AG04450 (cell line): Measurements from ENCODE around the gene ANO4. TPM values are rescaled to one million over a fixed set of nuclear protein-coding genes. Genes with fewer than 3 reads are reported as not detected.
"Not testable (repeated sequence)": the region's sequence is repeated elsewhere in the genome, so short reads cannot be mapped to it uniquely, and the experiment has no call there.

Experiments used
- CTCF ChIA-PET: fragments of 300-600, 350-600 bp; formaldehyde crosslinking; extraction: SDS; loops from one replicate; lab custom pipeline; 2022; ENCODE audit warnings: antibody characterized with exemption, inconsistent platforms; lab: Charles Lee
- POLR2A ChIA-PET: fragments of 350-600 bp; formaldehyde crosslinking; extraction: SDS; loops from one replicate; lab custom pipeline; 2021; ENCODE audit warnings: antibody characterized with exemption, inconsistent platforms; lab: Yijun Ruan, JAX
- DNase-seq: peaks from one replicate; pipeline ENCODE4 v3.0.0-alpha.2; 2011; ENCODE audit warnings: low read depth, low spot score
- H3K27ac ChIP-seq: one replicate; pipeline ENCODE4 v1.5.1; 2012; ENCODE audit warnings: low read depth, low read length, control low read depth
- H3K27me3 ChIP-seq: one replicate; pipeline ENCODE4 v1.6.0; 2012; ENCODE audit warnings: low read length; ENCODE audit not compliant: control insufficient read depth, insufficient read depth
- H3K4me3 ChIP-seq: 2 replicates; pipeline ENCODE4 v1.5.1; 2011; ENCODE audit warnings: mild to moderate bottlenecking, low read depth, low read length, control low read depth
- H3K9me3 ChIP-seq: 2 replicates; pipeline ENCODE4 v1.5.1; 2012; ENCODE audit warnings: low read length; ENCODE audit not compliant: control insufficient read depth, insufficient read depth
- CTCF ChIP-seq: IDR thresholded peaks from 2 replicates; pipeline ENCODE4 v1.5.1; 2011; ENCODE audit warnings: low read depth, low read length, control low read depth, inconsistent platforms
- polyA plus RNA-seq: library from polyadenylated mRNA; depleted of rRNA; stranded (reverse); fragments of >200 nt; gene quantifications from 2 replicates; pipeline ENCODE4 v1.2.3, GENCODE V29; 2011

ANO4 gene
- polyA plus RNA-seq, 1 experiment: 7.5 TPM

DNA sequence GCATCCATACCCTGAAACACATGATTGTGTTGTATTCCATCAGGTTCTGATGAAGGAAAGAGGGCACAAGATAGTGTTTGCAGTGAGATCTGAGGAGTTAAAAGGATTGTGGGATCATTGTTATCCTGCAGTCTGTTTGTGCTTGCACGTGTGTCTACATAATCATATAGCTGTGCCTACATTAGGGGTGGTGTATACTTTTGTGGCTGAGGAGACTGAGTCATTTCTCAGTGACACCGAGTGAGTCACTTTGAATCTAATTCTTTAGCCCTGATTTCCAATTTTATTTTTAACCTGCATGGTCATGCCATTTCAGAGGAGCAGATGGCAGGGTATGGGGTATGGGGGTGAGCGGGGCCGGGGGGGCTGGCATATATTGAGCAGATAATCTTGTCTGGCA is 133.2 kb downstream of the ANO4 start:
- H3K27me3 ChIP-seq: no peaks in the 10 kb centered on the region
- ChIA-PET CTCF (no interaction called here), POLR2A (no interaction called here)
- H3K4me3 ChIP-seq: no peak overlapping the region
- H3K9me3 ChIP-seq: no peaks in the 10 kb centered on the region
- DNase-seq: peak; percentile 47
- no peak for TF ChIP-seq CTCF
- H3K27ac ChIP-seq: no peak overlapping the region

DNA sequence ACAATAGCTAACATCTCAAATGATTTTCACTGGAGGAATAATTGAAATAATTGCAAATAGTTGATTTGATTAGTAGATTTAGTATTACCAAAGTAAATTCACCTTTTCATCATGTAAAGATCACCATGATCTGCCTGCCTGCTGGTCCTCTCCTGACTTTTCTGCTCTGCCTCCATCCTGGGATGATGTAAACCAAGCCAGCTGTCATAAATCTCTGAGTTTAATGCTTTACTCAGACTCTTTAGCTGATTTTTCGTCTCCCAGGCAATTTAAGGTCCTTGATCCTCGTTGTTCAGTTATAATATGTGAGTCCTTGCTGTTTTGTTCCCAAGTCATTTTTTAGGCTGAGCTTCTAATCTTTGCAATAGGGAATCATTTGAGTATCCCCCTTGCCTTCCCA is 138.0 kb downstream of the ANO4 start:
- H3K27ac ChIP-seq: no peak overlapping the region
- ChIA-PET CTCF (no interaction called here), POLR2A (no interaction called here)
- H3K4me3 ChIP-seq: no peak overlapping the region
- DNase-seq: no peak
- no peak for TF ChIP-seq CTCF
- H3K27me3 ChIP-seq: no peaks in the 10 kb centered on the region
- no peaks in the 10 kb centered on the region for H3K9me3 ChIP-seq

DNA sequence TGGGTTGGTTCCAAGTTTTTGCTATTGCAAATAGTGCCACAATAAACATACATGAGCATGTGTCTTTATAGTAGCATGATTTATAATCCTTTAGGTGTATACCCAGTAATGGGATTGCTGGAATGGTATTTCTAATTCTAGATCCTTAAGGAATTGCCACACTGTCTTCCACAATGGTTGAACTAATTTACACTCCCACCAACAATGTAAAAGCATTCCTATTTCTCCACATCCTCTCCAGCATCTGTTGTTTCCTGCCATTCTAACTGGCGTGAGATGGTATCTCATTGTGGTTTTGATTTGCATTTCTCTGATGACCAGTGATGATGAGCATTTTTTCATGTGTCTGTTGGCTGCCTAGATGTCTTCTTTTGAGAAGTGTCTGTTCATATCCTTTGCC is 139.0 kb downstream of the ANO4 start:
- H3K27ac ChIP-seq, H3K27me3 ChIP-seq, POLR2A ChIA-PET, DNase-seq, H3K9me3 ChIP-seq, CTCF ChIA-PET, H3K4me3 ChIP-seq: not testable (repeated sequence)

DNA sequence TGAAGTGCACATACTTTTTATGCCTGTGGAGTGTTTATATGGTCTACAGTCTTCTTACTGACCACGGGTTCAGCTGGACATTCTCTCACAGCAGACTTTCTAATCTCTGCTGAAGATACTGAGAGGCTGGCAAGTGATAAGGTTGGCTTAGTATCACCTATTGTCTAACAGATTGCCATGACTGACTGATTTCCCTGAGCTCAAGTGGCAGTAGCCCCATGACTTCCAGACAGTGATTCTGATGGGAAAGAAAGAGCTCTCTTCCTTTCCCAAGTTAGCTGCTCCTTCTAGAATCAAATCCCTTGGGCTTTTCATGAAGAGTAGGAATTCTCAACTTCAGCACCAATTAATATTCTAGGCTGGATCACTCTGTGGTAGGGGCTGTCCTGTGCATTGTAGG is 141.4 kb downstream of the ANO4 start:
- POLR2A ChIA-PET: no interaction called here
- no peak for DNase-seq
- H3K27me3 ChIP-seq: no peaks in the 10 kb centered on the region
- no peak overlapping the region for H3K27ac ChIP-seq
- H3K9me3 ChIP-seq: no peaks in the 10 kb centered on the region
- CTCF ChIA-PET: interaction anchor here (0.7 kb wide), 1 partner anchor 1701 kb away, joined by 3 read pairs; no protein-coding TSS in a partner anchor
- no peak for TF ChIP-seq CTCF
- H3K4me3 ChIP-seq: no peak overlapping the region

- H3K9me3 ChIP-seq: no peaks in the 10 kb centered on the region
- ChIA-PET CTCF (no interaction called here), POLR2A (no interaction called here)
- no peak overlapping the region for H3K4me3 ChIP-seq
- no peak for DNase-seq
- no peaks in the 10 kb centered on the region for H3K27me3 ChIP-seq
- H3K27ac ChIP-seq: no peak overlapping the region
- no peak for TF ChIP-seq CTCF
Observed at GRCh38 chr12:100936661-100937060, 142.1 kb downstream of the ANO4 start.

- Histone ChIP-seq H3K27ac (no peak overlapping the region), H3K27me3 (no peaks in the 10 kb centered on the region), H3K4me3 (no peak overlapping the region), H3K9me3 (no peaks in the 10 kb centered on the region)
- ChIA-PET CTCF (no interaction called here), POLR2A (no interaction called here)
- no peak for TF ChIP-seq CTCF
- no peak for DNase-seq
Observed at GRCh38 chr12:100940503-100940902, 145.9 kb downstream of the ANO4 start.
